SU-DHL-6 (cell line): ENCODE measurements around the gene FKBP15.

Experiments used
- H2AFZ ChIP-seq: fragments of 200-600 bp; sonication (generic); 2 replicates; pipeline ENCODE4 v1.6.1; 2014; ENCODE audit warnings: low read depth, mild to moderate bottlenecking, moderate library complexity, mixed read lengths, antibody characterized with exemption, low read length; ENCODE audit not compliant: severe bottlenecking
- H3F3A ChIP-seq: fragments of 200-600 bp; shearing (Covaris generic); 2 replicates; pipeline ENCODE4 v1.6.0; 2016; ENCODE audit warnings: antibody characterized with exemption, mild to moderate bottlenecking; ENCODE audit not compliant: insufficient read depth
- H3K27ac ChIP-seq: fragments of 200-600 bp; sonication (generic); 2 replicates; pipeline ENCODE4 v1.5.1; 2016; ENCODE audit warnings: low read depth, mild to moderate bottlenecking, low read length, moderate library complexity, mixed read lengths
- H3K27me3 ChIP-seq: fragments of 200-600 bp; sonication (generic), shearing (Covaris generic); 2 replicates; pipeline ENCODE4 v1.6.0; 2014; ENCODE audit warnings: mild to moderate bottlenecking, low read length
- H3K36me3 ChIP-seq: fragments of 200-600 bp; sonication (generic); 2 replicates; pipeline ENCODE4 v1.6.1; 2014; ENCODE audit warnings: mild to moderate bottlenecking, low read length, mixed read lengths
- H3K4me2 ChIP-seq: fragments of 300-600, 200-600 bp; shearing (Covaris generic), sonication (generic); 2 replicates; pipeline ENCODE4 v1.6.0; 2014; ENCODE audit warnings: low read length, low read depth, mild to moderate bottlenecking; ENCODE audit not compliant: poor library complexity, severe bottlenecking
- H3K4me3 ChIP-seq: fragments of 200-600 bp; sonication (generic); 2 replicates; pipeline ENCODE4 v1.5.1; 2014; ENCODE audit warnings: antibody characterized with exemption, low read length, mild to moderate bottlenecking, mixed read lengths; ENCODE audit not compliant: insufficient read depth, poor library complexity, severe bottlenecking
- H3K79me2 ChIP-seq: fragments of 200-600 bp; sonication (generic); 2 replicates; pipeline ENCODE4 v1.6.1; 2014; ENCODE audit warnings: mild to moderate bottlenecking, low read length, moderate library complexity; ENCODE audit not compliant: insufficient read depth
- H3K9ac ChIP-seq: fragments of 200-600 bp; sonication (generic); 2 replicates; pipeline ENCODE4 v1.7.0; 2014; ENCODE audit warnings: mild to moderate bottlenecking, low read length
- H3K9me2 ChIP-seq: fragments of 200-600 bp; sonication (generic); replicated peaks from 2 replicates; pipeline ENCODE4 v1.6.1; 2014; ENCODE audit warnings: low read length; ENCODE audit not compliant: insufficient read depth
- H3K9me3 ChIP-seq: fragments of 200-600 bp; sonication (generic); 2 replicates; pipeline ENCODE4 v1.6.1; 2014; ENCODE audit warnings: low read length, mixed read lengths; ENCODE audit not compliant: insufficient read depth
- H4K20me1 ChIP-seq: fragments of 200-600 bp; sonication (generic); 2 replicates; pipeline ENCODE4 v1.6.1; 2014; ENCODE audit warnings: low read depth, mild to moderate bottlenecking, antibody characterized with exemption, low read length, moderate library complexity, mixed read lengths
- CTCF ChIP-seq: fragments of 200-600 bp; sonication (generic); IDR thresholded peaks from one replicate; pipeline ENCODE4 v1.5.1; 2017; ENCODE audit warnings: antibody characterized with exemption, mild to moderate bottlenecking, low read length, moderate library complexity; ENCODE audit not compliant: insufficient read depth, poor library complexity, severe bottlenecking
- EZH2phosphoT487 ChIP-seq: fragments of 200-600 bp; sonication (generic), shearing (Covaris generic); conservative IDR thresholded peaks from 2 replicates; pipeline ENCODE4 v1.6.1; 2018; ENCODE audit warnings: mild to moderate bottlenecking, antibody characterized with exemption, low read length, moderate library complexity, mixed read lengths

Gene FKBP15

GRCh38 chr9:113241161-113241560 is 20.1 kb upstream of the FKBP15 start:
- H3K9ac ChIP-seq, result no peak overlapping the region
- no peaks in the 10 kb centered on the region for H3K36me3 ChIP-seq
- H3K27me3 ChIP-seq, result no peaks in the 10 kb centered on the region
- no peaks in the 10 kb centered on the region for H3K9me2 ChIP-seq
- TF ChIP-seq CTCF (no peak), EZH2phosphoT487 (no peak)
- H3K9me3 ChIP-seq, result no peaks in the 10 kb centered on the region
- no peaks in the 10 kb centered on the region for H3F3A ChIP-seq
- H3K4me2 ChIP-seq, result no peak overlapping the region
- H3K27ac ChIP-seq, result no peak overlapping the region
- no peaks in the 10 kb centered on the region; the same call in 1 of the 2 replicates for H3K79me2 ChIP-seq
- no peaks in the 10 kb centered on the region for H4K20me1 ChIP-seq
- no peak overlapping the region for H3K4me3 ChIP-seq
- no peak overlapping the region for H2AFZ ChIP-seq

DNA sequence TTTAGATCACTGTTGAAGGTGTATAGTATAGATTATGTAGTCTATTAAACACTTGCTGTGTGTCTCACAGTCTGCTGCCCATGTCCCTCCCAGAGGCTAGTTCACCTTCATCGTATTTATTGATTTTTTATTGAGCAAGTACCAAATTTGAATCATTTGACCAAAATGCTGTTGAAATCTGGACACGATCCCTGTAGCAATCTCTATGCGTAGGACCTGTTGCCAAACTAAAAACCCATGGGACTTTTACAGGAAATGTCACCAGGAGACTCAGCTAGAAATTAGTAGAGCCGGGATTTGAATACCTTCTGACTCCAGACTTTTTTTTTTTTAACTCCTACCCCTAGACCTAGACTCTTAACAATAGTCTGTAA is 17.8 kb upstream of the FKBP15 start:
- H3K9ac ChIP-seq, result no peak overlapping the region
- no peaks in the 10 kb centered on the region for H3K27me3 ChIP-seq
- H3K9me3 ChIP-seq, result no peaks in the 10 kb centered on the region
- no peak overlapping the region for H2AFZ ChIP-seq
- no peak overlapping the region for H3K4me3 ChIP-seq
- no peak overlapping the region for H3K4me2 ChIP-seq
- no peak overlapping the region for H3K27ac ChIP-seq
- H3K36me3 ChIP-seq, result no peaks in the 10 kb centered on the region
- H3K79me2 ChIP-seq, result no peaks in the 10 kb centered on the region
- H3F3A ChIP-seq, result no peaks in the 10 kb centered on the region
- TF ChIP-seq EZH2phosphoT487, result no peak
- no peak for TF ChIP-seq CTCF
- H3K9me2 ChIP-seq, result no peaks in the 10 kb centered on the region
- no peaks in the 10 kb centered on the region for H4K20me1 ChIP-seq

DNA sequence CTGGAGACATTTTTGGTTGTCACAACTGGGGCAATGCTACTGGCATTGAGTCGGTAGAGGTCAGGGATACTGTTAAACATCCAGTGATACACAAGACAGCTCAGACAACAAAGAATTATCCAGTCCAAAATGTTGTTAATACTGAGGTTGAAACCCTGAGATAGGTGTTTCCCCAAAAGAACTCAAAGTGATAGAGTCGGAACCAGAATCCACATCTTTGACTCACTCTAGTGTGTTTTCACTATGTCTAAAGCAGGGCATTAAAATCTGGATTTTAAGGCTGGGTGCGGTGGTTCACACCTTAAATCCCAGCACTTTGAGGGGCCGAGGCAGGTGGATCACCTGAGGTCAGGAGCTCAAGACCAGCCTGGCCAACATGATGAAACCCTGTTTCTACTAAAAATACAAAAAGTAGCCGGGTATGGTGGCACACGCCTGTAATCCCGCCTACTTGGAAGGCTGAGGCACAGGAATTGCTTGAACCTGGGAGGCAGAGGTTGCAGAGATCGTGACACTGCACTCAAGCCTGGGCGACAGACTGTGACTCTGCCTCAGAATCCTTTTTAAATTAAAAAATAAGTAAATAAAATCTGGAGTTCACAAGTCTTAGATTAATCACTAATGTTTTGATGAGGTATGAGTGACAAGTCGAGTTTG is 17.3 kb upstream of the FKBP15 start:
- H3K9me3 ChIP-seq, result no peaks in the 10 kb centered on the region
- TF ChIP-seq CTCF (no peak), EZH2phosphoT487 (no peak)
- no peaks in the 10 kb centered on the region for H3K27me3 ChIP-seq

More for the DNA sequence above, 17.3 kb upstream of the FKBP15 start:
- H3K27ac ChIP-seq, result no peak overlapping the region
- no peak overlapping the region for H3K4me2 ChIP-seq
- H3K36me3 ChIP-seq, result no peaks in the 10 kb centered on the region
- H3F3A ChIP-seq, result no peaks in the 10 kb centered on the region
- no peak overlapping the region for H3K9ac ChIP-seq
- no peaks in the 10 kb centered on the region for H3K9me2 ChIP-seq
- no peak overlapping the region for H2AFZ ChIP-seq
- no peak overlapping the region for H3K4me3 ChIP-seq
- no peaks in the 10 kb centered on the region for H3K79me2 ChIP-seq
- no peaks in the 10 kb centered on the region for H4K20me1 ChIP-seq
